Mucosa of rectum (tissue), 2 donors: Measurements from ENCODE around the gene TTC23.
"Not testable (repeated sequence)": the region's sequence is repeated elsewhere in the genome, so short reads cannot be mapped to it uniquely, and the experiment has no call there.

Experiments
- H3K27ac ChIP-seq, 2 donors: one replicate each; pipeline ENCODE4 v1.7.0; 2013; ENCODE audit warnings: inconsistent platforms in 2 of 2, low read depth in 2 of 2, low read length in 2 of 2
- H3K27me3 ChIP-seq, 2 donors: one replicate each; pipeline ENCODE4 v1.7.0; 2013; ENCODE audit warnings: low read length in 2 of 2; ENCODE audit not compliant: control insufficient read depth in 2 of 2, insufficient read depth in 2 of 2
- H3K36me3 ChIP-seq, 2 donors: one replicate each; pipeline ENCODE4 v1.7.0; 2013; ENCODE audit warnings: low read length in 2 of 2; ENCODE audit not compliant: control insufficient read depth in 2 of 2, insufficient read depth in 2 of 2
- H3K4me1 ChIP-seq, 2 donors: one replicate each; pipeline ENCODE4 v1.7.0; 2013; ENCODE audit warnings: low read length in 2 of 2, mild to moderate bottlenecking in 1 of 2; ENCODE audit not compliant: control insufficient read depth in 2 of 2, insufficient read depth in 2 of 2
- H3K4me3 ChIP-seq, 2 donors: one replicate each; pipeline ENCODE4 v1.7.0; 2013; ENCODE audit warnings: low read length in 2 of 2
- H3K9ac ChIP-seq, 2 donors: one replicate each; pipeline ENCODE4 v1.7.0; 2013; ENCODE audit warnings: low read length in 2 of 2, low read depth in 1 of 2, mild to moderate bottlenecking in 1 of 2
- H3K9me3 ChIP-seq, 2 donors: one replicate each; pipeline ENCODE4 v1.7.0; 2013; ENCODE audit warnings: low read length in 2 of 2; ENCODE audit not compliant: control insufficient read depth in 2 of 2
- donor health status: healthy.
- donor health status: Normal muscosa, but diverticular disease.

The TTC23 gene

GRCh38 chr15:99209326-99209725 is 40.1 kb downstream of the TTC23 start:
- H3K9me3 ChIP-seq: no peaks in the 10 kb centered on the region

GRCh38 chr15:99207672-99208071 is 41.7 kb downstream of the TTC23 start:
- no peak overlapping the region for H3K4me3 ChIP-seq
- no peak overlapping the region for H3K9ac ChIP-seq
- H3K36me3 ChIP-seq: peaks cover 0 to 2% of the 10 kb centered on the region in 2 donors
- no peaks in the 10 kb centered on the region for H3K27me3 ChIP-seq
- H3K27ac ChIP-seq: no peak overlapping the region
- no peaks in the 10 kb centered on the region for H3K9me3 ChIP-seq
- H3K4me1 ChIP-seq: no peaks in the 10 kb centered on the region

More at GRCh38 chr15:99209326-99209725, 40.1 kb downstream of the TTC23 start:
- no peak overlapping the region for H3K9ac ChIP-seq
- no peaks in the 10 kb centered on the region for H3K27me3 ChIP-seq
- H3K36me3 ChIP-seq: peaks cover 0 to 2% of the 10 kb centered on the region in 2 donors
- no peaks in the 10 kb centered on the region for H3K4me1 ChIP-seq
- no peak overlapping the region for H3K4me3 ChIP-seq
- no peak overlapping the region for H3K27ac ChIP-seq

- Histone ChIP-seq H3K4me1 (no peaks in the 10 kb centered on the region), H3K27me3 (no peaks in the 10 kb centered on the region), H3K36me3 (peaks cover 3 to 6% of the 10 kb centered on the region in 2 donors), H3K9me3 (no peaks in the 10 kb centered on the region), H3K9ac (no peak overlapping the region), H3K27ac (peak overlapping the region in 1 of 2 donors; percentile 39), H3K4me3 (no peak overlapping the region)
Measured at GRCh38 chr15:99202176-99202552, 47.2 kb downstream of the TTC23 start.

- no peaks in the 10 kb centered on the region for H3K27me3 ChIP-seq
- no peaks in the 10 kb centered on the region for H3K9me3 ChIP-seq
- H3K9ac ChIP-seq: no peak overlapping the region
- H3K4me3 ChIP-seq: no peak overlapping the region
- no peaks in the 10 kb centered on the region for H3K4me1 ChIP-seq
- no peak overlapping the region for H3K27ac ChIP-seq
- peaks cover 5 to 7% of the 10 kb centered on the region in 2 donors for H3K36me3 ChIP-seq
Measured at GRCh38 chr15:99201408-99202175, 47.8 kb downstream of the TTC23 start.

- no peak overlapping the region for H3K4me3 ChIP-seq
- no peak overlapping the region for H3K9ac ChIP-seq
- H3K27me3 ChIP-seq: no peaks in the 10 kb centered on the region
- H3K27ac ChIP-seq: no peak overlapping the region
- peaks cover 10% of the 10 kb centered on the region in 2 donors for H3K36me3 ChIP-seq
- no peaks in the 10 kb centered on the region for H3K4me1 ChIP-seq
- H3K9me3 ChIP-seq: no peaks in the 10 kb centered on the region
Measured at GRCh38 chr15:99197856-99198255, 51.5 kb downstream of the TTC23 start.

GRCh38 chr15:99192181-99192580 is 57.2 kb downstream of the TTC23 start:
- H3K36me3 ChIP-seq: peaks cover 10 to 19% of the 10 kb centered on the region in 2 donors
- not testable (repeated sequence) for H3K4me3 ChIP-seq, H3K27me3 ChIP-seq, H3K27ac ChIP-seq, H3K9me3 ChIP-seq, H3K9ac ChIP-seq, H3K4me1 ChIP-seq

- H3K36me3 ChIP-seq: peaks cover 7 to 14% of the 10 kb centered on the region in 2 donors
- no peak overlapping the region for H3K9ac ChIP-seq
- H3K9me3 ChIP-seq: no peaks in the 10 kb centered on the region
- H3K4me3 ChIP-seq: no peak overlapping the region
- H3K27me3 ChIP-seq: no peaks in the 10 kb centered on the region
- H3K27ac ChIP-seq: no peak overlapping the region
- no peaks in the 10 kb centered on the region for H3K4me1 ChIP-seq
Measured at GRCh38 chr15:99187936-99188335, 61.4 kb downstream of the TTC23 start.

GRCh38 chr15:99185414-99186130 is 63.8 kb downstream of the TTC23 start:
- no peaks in the 10 kb centered on the region for H3K27me3 ChIP-seq
- no peaks in the 10 kb centered on the region for H3K9me3 ChIP-seq
- peaks cover 0 to 2% of the 10 kb centered on the region in 2 donors for H3K36me3 ChIP-seq
- no peak overlapping the region for H3K4me3 ChIP-seq
- no peaks in the 10 kb centered on the region for H3K4me1 ChIP-seq
- H3K27ac ChIP-seq: no peak overlapping the region
- no peak overlapping the region for H3K9ac ChIP-seq

GRCh38 chr15:99182791-99183190 is 66.6 kb downstream of the TTC23 start:
- Histone ChIP-seq H3K9me3 (no peaks in the 10 kb centered on the region), H3K4me3 (no peak overlapping the region), H3K27ac (no peak overlapping the region), H3K4me1 (no peaks in the 10 kb centered on the region), H3K9ac (no peak overlapping the region), H3K27me3 (no peaks in the 10 kb centered on the region), H3K36me3 (peaks cover 4 to 5% of the 10 kb centered on the region in 2 donors)

GRCh38 chr15:99181545-99181971 is 67.8 kb downstream of the TTC23 start:
- Histone ChIP-seq H3K36me3 (peaks cover 4 to 5% of the 10 kb centered on the region in 2 donors), H3K4me1 (no peaks in the 10 kb centered on the region), H3K9me3 (no peaks in the 10 kb centered on the region), H3K4me3 (no peak overlapping the region), H3K9ac (no peak overlapping the region), H3K27ac (no peak overlapping the region), H3K27me3 (no peaks in the 10 kb centered on the region)
